Esophagus muscularis mucosa (tissue), 3 donors: ENCODE measurements around the gene RPIA.

Source experiments
- CTCF ChIP-seq, 3 experiments: fragments of 200-600 bp in 2 of 3; fragments of 450-650 bp in 1 of 3; sonication (generic) in 2 of 3; IDR thresholded peaks; one replicate each; pipeline ENCODE4 v1.5.1; 2017 to 2019; ENCODE audit warnings: antibody characterized with exemption in 3 of 3, mild to moderate bottlenecking in 2 of 3, moderate library complexity in 1 of 3
- POLR2A ChIP-seq: fragments of 450-650 bp; IDR thresholded peaks from one replicate; pipeline ENCODE4 v1.6.1; 2017; ENCODE audit warnings: antibody characterized with exemption, moderate library complexity, mild to moderate bottlenecking, low read depth
- POLR2AphosphoS5 ChIP-seq, 2 donors: sonication (generic); formaldehyde crosslinking; IDR thresholded peaks; one replicate each; pipeline ENCODE4 v1.6.1; 2017; ENCODE audit warnings: antibody characterized with exemption in 2 of 2

GRCh38 chr2:88709181-88709631 is 17.7 kb downstream of the RPIA start:
- TF ChIP-seq CTCF (IDR thresholded peaks at IDR 0.05) (no peak), POLR2AphosphoS5 (IDR thresholded peaks at IDR 0.05) (no peak), POLR2A (no peak)
